Calu3 (cell line): ENCODE measurements around the gene EZR. TPM values are rescaled to one million over a fixed set of nuclear protein-coding genes. Genes with fewer than 3 reads are reported as not detected.

ENCODE experiments used
- BruUV-seq: library from RNA; stranded (reverse); fragments of 400-500 nt; replicated peaks from 2 replicates; lab custom pipeline; 2021; lab: Mats Ljungman, UMichigan
- CTCF ChIA-PET: fragments of 300-600 bp; sonication (Branson Sonifier 250); formaldehyde crosslinking; loops from one replicate; lab custom pipeline; 2022; ENCODE audit warnings: antibody characterized with exemption; lab: Charles Lee
- DNase-seq: peaks from one replicate; pipeline ENCODE4 v3.0.0; 2022
- H3K27ac Mint-ChIP-seq: one replicate; pipeline ENCODE4 v1.8.0; 2022; ENCODE audit warnings: mixed read lengths; ENCODE audit not compliant: unreplicated experiment
- H3K27me3 Mint-ChIP-seq: one replicate; pipeline ENCODE4 v1.8.0; 2022; ENCODE audit warnings: mixed read lengths; ENCODE audit not compliant: unreplicated experiment
- H3K36me3 Mint-ChIP-seq: one replicate; pipeline ENCODE4 v1.8.0; 2022; ENCODE audit warnings: mild to moderate bottlenecking, moderate library complexity, mixed read lengths; ENCODE audit not compliant: insufficient read depth, unreplicated experiment
- H3K4me1 Mint-ChIP-seq: one replicate; pipeline ENCODE4 v1.8.0; 2022; ENCODE audit warnings: mild to moderate bottlenecking, low read depth, mixed read lengths; ENCODE audit not compliant: unreplicated experiment
- H3K4me3 Mint-ChIP-seq: one replicate; pipeline ENCODE4 v1.8.0; 2022; ENCODE audit warnings: mild to moderate bottlenecking, low read depth, moderate library complexity, mixed read lengths; ENCODE audit not compliant: unreplicated experiment
- H3K9me3 Mint-ChIP-seq: one replicate; pipeline ENCODE4 v1.8.0; 2022; ENCODE audit warnings: low read depth, mixed read lengths; ENCODE audit not compliant: unreplicated experiment
- CTCF ChIP-seq: fragments of 200-600 bp; IDR thresholded peaks from one replicate; pipeline ENCODE4 v1.8.0; 2022; ENCODE audit warnings: antibody characterized with exemption; ENCODE audit not compliant: unreplicated experiment
- intact Hi-C: fragments of 100-400 bp; cut with micrococcal nuclease; formaldehyde crosslinking; loops from one replicate; pipeline ENCODE4 v1.10.0; 2022; ENCODE audit not compliant: unreplicated experiment
- total RNA-seq: library from RNA; stranded (reverse); gene quantifications from 2 replicates; pipeline ENCODE4 v1.2.3, GENCODE V29; 2022

EZR gene
- total RNA-seq, 1 experiment from 2014 or later: 935 TPM

- intact Hi-C loops: no loop called here
- Mint-ChIP-seq H3K36me3 (peaks cover 79% of the 10 kb centered on the region), H3K4me1 (peaks cover 16% of the 10 kb centered on the region), H3K27ac (peak overlapping the region; percentile 50), H3K27me3 (no peaks in the 10 kb centered on the region), H3K4me3 (no peak overlapping the region), H3K9me3 (no peaks in the 10 kb centered on the region)
- CTCF ChIA-PET: no interaction called here
- TF ChIP-seq CTCF: no peak
- BruUV-seq: no TSS peak
- DNase-seq: no peak
These were observed 62.0 kb downstream of the EZR start for GRCh38 chr6:158756977-158757752.

- CTCF ChIA-PET: no interaction called here
- DNase-seq: no peak
- H3K27ac Mint-ChIP-seq: no peak overlapping the region
- peaks cover 17% of the 10 kb centered on the region for H3K4me1 Mint-ChIP-seq
- H3K27me3 Mint-ChIP-seq: no peaks in the 10 kb centered on the region
- H3K4me3 Mint-ChIP-seq: no peak overlapping the region
- intact Hi-C loops: no loop called here
- H3K36me3 Mint-ChIP-seq: peaks cover 76% of the 10 kb centered on the region
- BruUV-seq: no TSS peak
- H3K9me3 Mint-ChIP-seq: no peaks in the 10 kb centered on the region
- TF ChIP-seq CTCF: no peak
These were observed 63.0 kb downstream of the EZR start for GRCh38 chr6:158756126-158756525.

- no peaks in the 10 kb centered on the region for H3K27me3 Mint-ChIP-seq
- intact Hi-C loops: no loop called here
- BruUV-seq: no TSS peak
These were observed 63.5 kb downstream of the EZR start for GRCh38 chr6:158755636-158756035.

GRCh38 chr6:158754738-158755137 lies 64.4 kb downstream of the EZR start:
- Mint-ChIP-seq H3K4me1 (peaks cover 31% of the 10 kb centered on the region), H3K27ac (peak overlapping the region; percentile 24), H3K36me3 (peaks cover 76% of the 10 kb centered on the region), H3K4me3 (no peak overlapping the region), H3K27me3 (no peaks in the 10 kb centered on the region), H3K9me3 (no peaks in the 10 kb centered on the region)
- intact Hi-C loops: loop anchor here (5.0 kb wide), 1 partner anchor 47 kb away; no protein-coding TSS in a partner anchor
- BruUV-seq: no TSS peak
- CTCF ChIA-PET: no interaction called here
- TF ChIP-seq CTCF: no peak
- no peak for DNase-seq

More at GRCh38 chr6:158755636-158756035, 63.5 kb downstream of the EZR start:
- Mint-ChIP-seq H3K36me3 (peaks cover 76% of the 10 kb centered on the region), H3K4me3 (no peak overlapping the region), H3K9me3 (no peaks in the 10 kb centered on the region), H3K4me1 (peaks cover 22% of the 10 kb centered on the region), H3K27ac (no peak overlapping the region)
- DNase-seq: no peak
- TF ChIP-seq CTCF: no peak
- CTCF ChIA-PET: no interaction called here
